Measurements from ENCODE around the gene CELF1.
A peak's percentile ranks its signal among the peaks of the same experiment; 100 is the strongest.

The CELF1 gene

GRCh38 chr11:47443028-47443700, 109.8 kb downstream of the CELF1 start:
- FAIRE-seq: no peak

GRCh38 chr11:47442514-47442913, 110.4 kb downstream of the CELF1 start:
- no peak for FAIRE-seq

GRCh38 chr11:47441421-47441820, 111.5 kb downstream of the CELF1 start:
- FAIRE-seq: no peak

- no peak for FAIRE-seq
These were observed 112.9 kb downstream of the CELF1 start for GRCh38 chr11:47440054-47440476.

GRCh38 chr11:47438721-47439120, 114.2 kb downstream of the CELF1 start:
- no peak for FAIRE-seq

GRCh38 chr11:47437746-47438418, 115.0 kb downstream of the CELF1 start:
- no peak for FAIRE-seq

- no peak for FAIRE-seq
These were observed 115.7 kb downstream of the CELF1 start for GRCh38 chr11:47437218-47437745.

- FAIRE-seq: no peak
These were observed 116.2 kb downstream of the CELF1 start for GRCh38 chr11:47436726-47437125.

- FAIRE-seq: no peak
These were observed 117.2 kb downstream of the CELF1 start for GRCh38 chr11:47435687-47436086.

- no peak for FAIRE-seq
These were observed 118.7 kb downstream of the CELF1 start for GRCh38 chr11:47434011-47434786.

GRCh38 chr11:47433157-47433556, 119.8 kb downstream of the CELF1 start:
- FAIRE-seq: no peak

GRCh38 chr11:47431356-47432083, 121.4 kb downstream of the CELF1 start:
- FAIRE-seq: no peak

GRCh38 chr11:47430524-47430923, 122.4 kb downstream of the CELF1 start:
- FAIRE-seq: no peak

- peak; percentile 91 for FAIRE-seq
These were observed 126.6 kb downstream of the CELF1 start, which contains the start of gene PSMC3 for GRCh38 chr11:47426062-47426956. Gene PSMC3, minus strand, starts transcription at chr11:47426439. Its CDS starts 160 bp downstream, at chr11:47426279.

GRCh38 chr11:47425611-47426010, 127.3 kb downstream of the CELF1 start:
- FAIRE-seq: no peak

- no peak for FAIRE-seq
These were observed 134.3 kb downstream of the CELF1 start for GRCh38 chr11:47418454-47419259.

- FAIRE-seq: no peak
These were observed 135.2 kb downstream of the CELF1 start for GRCh38 chr11:47417712-47418111.

GRCh38 chr11:47415949-47416472, 136.9 kb downstream of the CELF1 start:
- FAIRE-seq: no peak
